ENCODE measurements around the gene CCDC179. TPM values are rescaled to one million over a fixed set of nuclear protein-coding genes. Genes with fewer than 3 reads are reported as not detected.

The CCDC179 gene
- total RNA-seq, 1 donor: not detected

Other genes with a start within 250 kb of the CCDC179 start
- 8.8 TPM for gene FANCF, start 234.7 kb downstream of the CCDC179 start, total RNA-seq
- gene GAS2, start 193.9 kb downstream of the CCDC179 start, total RNA-seq: 1.2 TPM
- 27.4 TPM for gene SVIP, start 30.7 kb downstream of the CCDC179 start, total RNA-seq